OCI-LY7 (cell line): ENCODE measurements around the gene AP1S3. TPM values are rescaled to one million over a fixed set of nuclear protein-coding genes. Genes with fewer than 3 reads are reported as not detected.

Experiments used
- BruUV-seq: library from RNA; stranded (reverse); fragments of 400-500 nt; replicated peaks from 2 replicates; lab custom pipeline; 2021; lab: Mats Ljungman, UMichigan
- CTCF ChIA-PET: fragments of 300-600 bp; sonication (Branson Sonifier 250); formaldehyde crosslinking; loops from one replicate; lab custom pipeline; 2022; ENCODE audit warnings: antibody characterized with exemption; ENCODE audit not compliant: unreplicated experiment; lab: Charles Lee
- POLR2A ChIA-PET: fragments of 300-600 bp; sonication (Branson Sonifier 250); formaldehyde crosslinking; loops from one replicate; lab custom pipeline; 2022; ENCODE audit warnings: antibody characterized with exemption; lab: Charles Lee
- DNase-seq: peaks from one replicate; pipeline ENCODE4 v3.0.0-alpha.2; 2015; ENCODE audit warnings: low spot score
- H2AFZ ChIP-seq: fragments of 200-600 bp; sonication (generic), shearing (Covaris generic); 2 replicates; pipeline ENCODE4 v1.6.1; 2014; ENCODE audit warnings: mild to moderate bottlenecking, antibody characterized with exemption, low read length, moderate library complexity
- H3K27ac ChIP-seq: fragments of 200-600 bp; sonication (generic); 2 replicates; pipeline ENCODE4 v1.5.1; 2014; ENCODE audit warnings: mixed run types, low read depth, mild to moderate bottlenecking, moderate library complexity, low read length, inconsistent platforms; ENCODE audit not compliant: poor library complexity, severe bottlenecking
- H3K36me3 ChIP-seq: fragments of 200-600 bp; sonication (generic); 2 replicates; pipeline ENCODE4 v1.6.1; 2014; ENCODE audit warnings: mild to moderate bottlenecking, antibody characterized with exemption, low read length, moderate library complexity, mixed read lengths; ENCODE audit not compliant: insufficient read depth
- H3K4me1 ChIP-seq: fragments of 200-600 bp; sonication (generic); 2 replicates; pipeline ENCODE4 v1.5.1; 2014; ENCODE audit warnings: mild to moderate bottlenecking, low read length; ENCODE audit not compliant: insufficient read depth, poor library complexity, severe bottlenecking
- H3K4me2 ChIP-seq: fragments of 200-600 bp; sonication (generic); 2 replicates; pipeline ENCODE4 v1.6.1; 2014; ENCODE audit warnings: mild to moderate bottlenecking, low read length
- H3K4me3 ChIP-seq: fragments of 200-600 bp; sonication (generic); 2 replicates; pipeline ENCODE4 v1.5.1; 2014; ENCODE audit warnings: mild to moderate bottlenecking, low read depth, low read length; ENCODE audit not compliant: poor library complexity, severe bottlenecking
- H3K79me2 ChIP-seq: fragments of 200-600 bp; sonication (generic); 2 replicates; pipeline ENCODE4 v1.6.1; 2016; ENCODE audit warnings: low read depth, mild to moderate bottlenecking, low read length, moderate library complexity, mixed read lengths; ENCODE audit not compliant: insufficient read depth
- H3K9me2 ChIP-seq: fragments of 200-600 bp; sonication (generic); 2 replicates; pipeline ENCODE4 v1.6.1; 2016; ENCODE audit warnings: mild to moderate bottlenecking, low read length, mixed read lengths; ENCODE audit not compliant: insufficient read depth
- H3K9me3 ChIP-seq: fragments of 200-600 bp; sonication (generic); 2 replicates; pipeline ENCODE4 v1.6.1; 2014; ENCODE audit warnings: mild to moderate bottlenecking, mixed run types, low read length, mixed read lengths
- H4K20me1 ChIP-seq: fragments of 200-600 bp; sonication (generic); 2 replicates; pipeline ENCODE4 v1.6.1; 2014; ENCODE audit warnings: mild to moderate bottlenecking, antibody characterized with exemption, low read length, moderate library complexity, mixed read lengths; ENCODE audit not compliant: insufficient read depth
- EZH2phosphoT487 ChIP-seq: fragments of 200-600 bp; sonication (generic); IDR thresholded peaks from 2 replicates; pipeline ENCODE4 v1.6.1; 2018; ENCODE audit warnings: low read depth, borderline replicate concordance, mild to moderate bottlenecking, mixed run types, antibody characterized with exemption, low read length, moderate library complexity, mixed read lengths
- intact Hi-C: fragments of 100-400 bp; cut with micrococcal nuclease; formaldehyde crosslinking; loops from one replicate; pipeline ENCODE4 v1.10.0; 2022; ENCODE audit not compliant: unreplicated experiment
- total RNA-seq, 2 experiments: library from RNA; depleted of rRNA in 1 of 2; stranded (reverse); fragments of >200 nt in 1 of 2; shearing (Covaris generic) in 1 of 2; gene quantifications; 2 replicates each; pipeline ENCODE4 v1.2.3, GENCODE V29; 2014 to 2022
- TF ChIP-seq, protein P1 (sequence below): fragments of 200-600 bp; sonication (generic); conservative IDR thresholded peaks from 2 replicates; pipeline ENCODE4 v1.5.1; 2014; ENCODE audit warnings: mild to moderate bottlenecking, antibody characterized with exemption, low read length, moderate library complexity, mixed read lengths

Gene AP1S3
- total RNA-seq, 2 experiments from 2014 or later = 11.2 to 32.1 TPM

DNA sequence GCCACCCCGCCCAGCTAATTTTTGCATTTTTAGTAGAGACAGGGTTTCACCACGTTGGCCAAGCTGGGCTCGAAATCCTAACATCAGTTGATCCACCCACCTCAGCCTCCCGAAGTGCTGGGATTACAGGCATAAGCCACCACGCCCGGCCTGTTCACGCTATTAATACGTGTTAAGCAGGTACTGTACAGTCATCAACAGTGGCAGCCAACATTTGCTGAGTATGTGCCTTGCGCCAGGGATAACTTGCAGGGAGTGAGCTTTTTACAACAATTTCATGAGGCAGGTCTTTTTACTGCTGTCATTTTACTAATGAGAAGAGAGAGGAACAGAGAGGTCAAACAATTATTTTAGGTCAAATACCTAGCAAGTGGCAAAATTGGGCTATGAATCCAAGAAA lies 115.2 kb downstream of the AP1S3 start:
- no peak for TF ChIP-seq EZH2phosphoT487
- TF ChIP-seq, protein P1, sequence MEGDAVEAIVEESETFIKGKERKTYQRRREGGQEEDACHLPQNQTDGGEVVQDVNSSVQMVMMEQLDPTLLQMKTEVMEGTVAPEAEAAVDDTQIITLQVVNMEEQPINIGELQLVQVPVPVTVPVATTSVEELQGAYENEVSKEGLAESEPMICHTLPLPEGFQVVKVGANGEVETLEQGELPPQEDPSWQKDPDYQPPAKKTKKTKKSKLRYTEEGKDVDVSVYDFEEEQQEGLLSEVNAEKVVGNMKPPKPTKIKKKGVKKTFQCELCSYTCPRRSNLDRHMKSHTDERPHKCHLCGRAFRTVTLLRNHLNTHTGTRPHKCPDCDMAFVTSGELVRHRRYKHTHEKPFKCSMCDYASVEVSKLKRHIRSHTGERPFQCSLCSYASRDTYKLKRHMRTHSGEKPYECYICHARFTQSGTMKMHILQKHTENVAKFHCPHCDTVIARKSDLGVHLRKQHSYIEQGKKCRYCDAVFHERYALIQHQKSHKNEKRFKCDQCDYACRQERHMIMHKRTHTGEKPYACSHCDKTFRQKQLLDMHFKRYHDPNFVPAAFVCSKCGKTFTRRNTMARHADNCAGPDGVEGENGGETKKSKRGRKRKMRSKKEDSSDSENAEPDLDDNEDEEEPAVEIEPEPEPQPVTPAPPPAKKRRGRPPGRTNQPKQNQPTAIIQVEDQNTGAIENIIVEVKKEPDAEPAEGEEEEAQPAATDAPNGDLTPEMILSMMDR = no peak
- Histone ChIP-seq H3K4me2 (no peak overlapping the region), H3K9me2 (no peaks in the 10 kb centered on the region), H3K27ac (no peak overlapping the region), H3K36me3 (no peaks in the 10 kb centered on the region), H3K4me3 (no peak overlapping the region), H3K4me1 (peaks cover under 1% of the 10 kb centered on the region), H3K9me3 (no peaks in the 10 kb centered on the region), H4K20me1 (no peaks in the 10 kb centered on the region), H2AFZ (no peak overlapping the region), H3K79me2 (no peaks in the 10 kb centered on the region)
- no TSS peak for BruUV-seq
- POLR2A ChIA-PET = no interaction called here
- intact Hi-C loops = no loop called here
- no peak for DNase-seq
- CTCF ChIA-PET = no interaction called here

DNA sequence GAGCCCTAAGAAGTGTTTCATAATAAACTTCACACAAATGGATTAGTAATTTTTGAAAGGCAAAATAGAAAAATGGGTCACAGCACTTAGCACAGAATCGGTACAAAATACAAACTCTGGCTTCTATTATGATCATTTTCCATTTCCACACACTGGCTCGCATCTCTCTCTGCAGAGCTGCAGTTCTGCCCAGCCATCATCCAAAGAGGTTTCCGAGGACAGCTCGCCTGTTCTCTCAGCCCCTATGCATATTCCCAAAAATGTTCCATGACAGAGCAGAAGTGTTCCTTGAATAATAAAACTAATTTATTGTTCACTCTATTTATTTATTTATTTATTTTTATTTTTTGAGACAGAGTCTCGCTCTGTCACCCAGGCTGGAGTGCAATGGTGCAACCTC lies 115.6 kb downstream of the AP1S3 start:
- ChIA-PET CTCF (no interaction called here), POLR2A (no interaction called here)
- Histone ChIP-seq H3K36me3 (no peaks in the 10 kb centered on the region), H3K27ac (no peak overlapping the region), H2AFZ (no peak overlapping the region), H3K4me2 (no peak overlapping the region), H3K4me1 (no peaks in the 10 kb centered on the region), H3K4me3 (no peak overlapping the region), H3K79me2 (no peaks in the 10 kb centered on the region), H3K9me2 (no peaks in the 10 kb centered on the region), H4K20me1 (no peaks in the 10 kb centered on the region), H3K9me3 (no peaks in the 10 kb centered on the region)
- BruUV-seq = no TSS peak
- TF ChIP-seq EZH2phosphoT487 = no peak
- TF ChIP-seq, protein P1 = no peak
- DNase-seq = no peak
- intact Hi-C loops = no loop called here

DNA sequence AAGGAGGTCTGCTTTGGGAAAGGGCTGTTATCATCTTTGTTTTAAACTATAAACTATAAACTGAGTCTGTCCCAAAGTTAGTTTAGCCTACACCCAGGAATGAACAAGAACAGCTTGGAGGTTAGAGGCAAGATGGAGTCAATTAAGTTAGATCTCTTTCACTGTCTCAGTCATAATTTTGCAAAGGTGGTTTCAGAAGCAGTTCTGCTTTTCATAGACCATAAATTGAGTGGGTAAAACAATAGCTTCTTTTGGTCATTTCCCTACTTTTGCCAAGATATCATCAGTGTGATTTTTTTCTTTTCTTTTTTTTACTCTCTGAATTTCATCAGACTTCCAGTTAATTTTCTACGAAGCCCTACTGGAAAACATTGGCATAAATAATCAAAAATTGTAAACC lies 117.0 kb downstream of the AP1S3 start:
- H3K4me1 ChIP-seq = no peaks in the 10 kb centered on the region
- no TSS peak for BruUV-seq
- intact Hi-C loops = no loop called here
- no peaks in the 10 kb centered on the region for H3K9me2 ChIP-seq
- ChIA-PET CTCF (no interaction called here), POLR2A (interaction anchor here (1.0 to 1.2 kb wide), 2 partner anchors 11 to 22 kb away, joined by 3 read pairs; no protein-coding TSS in a partner anchor)
- H3K27ac ChIP-seq = no peak overlapping the region
- no peaks in the 10 kb centered on the region for H3K36me3 ChIP-seq
- DNase-seq = no peak
- H3K9me3 ChIP-seq = no peaks in the 10 kb centered on the region
- no peak overlapping the region for H3K4me2 ChIP-seq
- no peaks in the 10 kb centered on the region for H3K79me2 ChIP-seq
- no peak overlapping the region for H2AFZ ChIP-seq
- H4K20me1 ChIP-seq = no peaks in the 10 kb centered on the region
- no peak overlapping the region for H3K4me3 ChIP-seq
- no peak for TF ChIP-seq EZH2phosphoT487
- TF ChIP-seq, protein P1 = no peak
